CD4-positive, alpha-beta T cell (primary cell): ENCODE data around the gene MGAT5. TPM values are rescaled to one million over a fixed set of nuclear protein-coding genes. Genes with fewer than 3 reads are reported as not detected.
"Not testable (repeated sequence)": the region's sequence is repeated elsewhere in the genome, so short reads cannot be mapped to it uniquely, and the experiment has no call there.

Source experiments
- ATAC-seq: fragments of 200-7000 bp; cut with Tn5 transposase; one replicate; pipeline ENCODE4 v1.10.0; 2022; ENCODE audit warnings: mild to moderate bottlenecking; ENCODE audit not compliant: poor library complexity
- CTCF ChIA-PET: fragments of 350-600 bp; sonication (Branson Sonifier 250); formaldehyde crosslinking; loops from one replicate; lab custom pipeline; 2021; ENCODE audit warnings: antibody characterized with exemption, inconsistent platforms; lab: Charles Lee
- POLR2A ChIA-PET: fragments of 350-600 bp; sonication (Branson Sonifier 250); formaldehyde crosslinking; loops from one replicate; lab custom pipeline; 2021; ENCODE audit warnings: antibody characterized with exemption, inconsistent platforms; lab: Charles Lee
- DNase-seq, 14 experiments: peaks; one replicate each; pipeline ENCODE4 v3.0.0-alpha.2; 2013 to 2020; ENCODE audit warnings: mixed read lengths in 2 of 14
- H3K27ac ChIP-seq, 2 donors: one replicate each; pipeline versions ENCODE4 v1.5.1 to v1.7.0; 2013; ENCODE audit warnings: low read length in 2 of 2, low read depth in 1 of 2, mild to moderate bottlenecking in 1 of 2
- H3K27me3 ChIP-seq, 2 experiments: 1 replicate in 1 of 2; 2 replicates in 1 of 2; pipeline versions ENCODE4 v1.6.1 to v1.7.0; 2013; ENCODE audit warnings: low read length in 2 of 2, control low read depth in 1 of 2, mild to moderate bottlenecking in 1 of 2, moderate library complexity in 1 of 2; ENCODE audit not compliant: insufficient read depth in 2 of 2, control insufficient read depth in 1 of 2
- H3K36me3 ChIP-seq: one replicate; pipeline ENCODE4 v1.6.1; 2013; ENCODE audit warnings: low read length, control low read depth; ENCODE audit not compliant: insufficient read depth
- H3K4me1 ChIP-seq: one replicate; pipeline ENCODE4 v1.6.1; 2013; ENCODE audit warnings: low read length, control low read depth; ENCODE audit not compliant: insufficient read depth
- H3K4me3 ChIP-seq: one replicate; pipeline ENCODE4 v1.5.1; 2013; ENCODE audit warnings: mild to moderate bottlenecking, low read length, moderate library complexity
- H3K9me3 ChIP-seq, 2 experiments: 1 replicate in 1 of 2; 2 replicates in 1 of 2; pipeline versions ENCODE4 v1.6.1 to v1.7.0; 2013; ENCODE audit warnings: low read length in 2 of 2, mild to moderate bottlenecking in 2 of 2, control low read depth in 1 of 2, moderate library complexity in 1 of 2; ENCODE audit not compliant: control insufficient read depth in 1 of 2, insufficient read depth in 1 of 2
- H3K27ac Mint-ChIP-seq: one replicate; pipeline ENCODE4 v1.8.0; 2020; ENCODE audit warnings: mixed read lengths
- H3K27me3 Mint-ChIP-seq: one replicate; pipeline ENCODE4 v1.8.0; 2021; ENCODE audit warnings: mixed read lengths
- H3K36me3 Mint-ChIP-seq: one replicate; pipeline ENCODE4 v1.8.0; 2021; ENCODE audit warnings: low read depth, mixed read lengths
- H3K4me1 Mint-ChIP-seq: one replicate; pipeline ENCODE4 v1.8.0; 2021; ENCODE audit warnings: low read depth, mixed read lengths
- H3K4me3 Mint-ChIP-seq: one replicate; pipeline ENCODE4 v1.8.0; 2020; ENCODE audit warnings: mild to moderate bottlenecking, mixed read lengths
- H3K9me3 Mint-ChIP-seq: one replicate; pipeline ENCODE4 v1.8.0; 2020; ENCODE audit warnings: mixed read lengths
- intact Hi-C, 2 experiments: fragments of 100-400 bp; cut with DNase I in 1 of 2; cut with micrococcal nuclease in 1 of 2; formaldehyde crosslinking; loops; one replicate each; pipeline versions ENCODE4 v1.15.1 to v1.9.0; 2023 to 2025; cut with DNase I, micrococcal nuclease
- total RNA-seq, 174 experiments: library from RNA in 2 of 174; stranded (reverse) in 2 of 174; gene quantifications; one replicate each; pipeline ENCODE4 v1.2.3 and lab custom pipeline; 2021 to 2026
- TF ChIP-seq, protein P1 (sequence below): fragments of 200-600 bp; IDR thresholded peaks from one replicate; pipeline ENCODE4 v1.8.0; 2022; ENCODE audit warnings: antibody characterized with exemption, mild to moderate bottlenecking

MGAT5 gene
- total RNA-seq, 2 experiments from 2014 or later, result 77.5 to 77.8 TPM

DNA sequence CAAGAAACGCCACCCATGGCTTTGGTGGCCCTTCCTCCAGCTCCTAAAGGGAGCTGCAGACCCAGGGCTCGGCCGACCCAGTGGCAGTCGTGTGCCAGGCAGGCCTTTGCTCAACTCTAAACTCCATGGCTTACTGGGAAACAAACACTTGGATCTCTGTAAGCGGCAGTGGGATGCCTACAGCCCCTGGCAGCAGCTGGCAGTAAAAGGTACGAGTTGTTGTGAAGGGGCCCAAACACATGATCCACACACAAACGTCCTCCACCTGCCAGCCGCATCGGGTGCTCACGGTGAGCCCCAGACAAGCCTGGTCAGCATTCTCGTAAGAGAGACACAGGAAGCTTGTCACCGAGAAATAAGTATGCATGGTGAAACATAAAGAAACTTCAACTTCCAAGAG is 214.9 kb downstream of the MGAT5 start:
- Histone ChIP-seq H3K9me3 (peaks cover 9 to 13% of the 10 kb centered on the region in 2 experiments), H3K36me3 (no peaks in the 10 kb centered on the region), H3K27me3 (no peaks in the 10 kb centered on the region), H3K27ac (no peak overlapping the region), H3K4me1 (no peaks in the 10 kb centered on the region), H3K4me3 (no peak overlapping the region)
- H3K9me3 Mint-ChIP-seq, result peaks cover 3% of the 10 kb centered on the region
- H3K27me3 Mint-ChIP-seq, result no peaks in the 10 kb centered on the region
- H3K27ac Mint-ChIP-seq, result no peak overlapping the region
- CTCF ChIA-PET, result no interaction called here
- POLR2A ChIA-PET, result no interaction called here
- H3K4me1 Mint-ChIP-seq, result no peaks in the 10 kb centered on the region
- H3K4me3 Mint-ChIP-seq, result no peak overlapping the region
- no peak for ATAC-seq
- DNase-seq, result no peak
- TF ChIP-seq, protein P1, sequence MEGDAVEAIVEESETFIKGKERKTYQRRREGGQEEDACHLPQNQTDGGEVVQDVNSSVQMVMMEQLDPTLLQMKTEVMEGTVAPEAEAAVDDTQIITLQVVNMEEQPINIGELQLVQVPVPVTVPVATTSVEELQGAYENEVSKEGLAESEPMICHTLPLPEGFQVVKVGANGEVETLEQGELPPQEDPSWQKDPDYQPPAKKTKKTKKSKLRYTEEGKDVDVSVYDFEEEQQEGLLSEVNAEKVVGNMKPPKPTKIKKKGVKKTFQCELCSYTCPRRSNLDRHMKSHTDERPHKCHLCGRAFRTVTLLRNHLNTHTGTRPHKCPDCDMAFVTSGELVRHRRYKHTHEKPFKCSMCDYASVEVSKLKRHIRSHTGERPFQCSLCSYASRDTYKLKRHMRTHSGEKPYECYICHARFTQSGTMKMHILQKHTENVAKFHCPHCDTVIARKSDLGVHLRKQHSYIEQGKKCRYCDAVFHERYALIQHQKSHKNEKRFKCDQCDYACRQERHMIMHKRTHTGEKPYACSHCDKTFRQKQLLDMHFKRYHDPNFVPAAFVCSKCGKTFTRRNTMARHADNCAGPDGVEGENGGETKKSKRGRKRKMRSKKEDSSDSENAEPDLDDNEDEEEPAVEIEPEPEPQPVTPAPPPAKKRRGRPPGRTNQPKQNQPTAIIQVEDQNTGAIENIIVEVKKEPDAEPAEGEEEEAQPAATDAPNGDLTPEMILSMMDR, result no peak
- intact Hi-C loops, result loop anchor here in 1 of 2 experiments (5.0 kb wide), 1 partner anchor 224 kb away; no protein-coding TSS in a partner anchor
- H3K36me3 Mint-ChIP-seq, result no peaks in the 10 kb centered on the region

DNA sequence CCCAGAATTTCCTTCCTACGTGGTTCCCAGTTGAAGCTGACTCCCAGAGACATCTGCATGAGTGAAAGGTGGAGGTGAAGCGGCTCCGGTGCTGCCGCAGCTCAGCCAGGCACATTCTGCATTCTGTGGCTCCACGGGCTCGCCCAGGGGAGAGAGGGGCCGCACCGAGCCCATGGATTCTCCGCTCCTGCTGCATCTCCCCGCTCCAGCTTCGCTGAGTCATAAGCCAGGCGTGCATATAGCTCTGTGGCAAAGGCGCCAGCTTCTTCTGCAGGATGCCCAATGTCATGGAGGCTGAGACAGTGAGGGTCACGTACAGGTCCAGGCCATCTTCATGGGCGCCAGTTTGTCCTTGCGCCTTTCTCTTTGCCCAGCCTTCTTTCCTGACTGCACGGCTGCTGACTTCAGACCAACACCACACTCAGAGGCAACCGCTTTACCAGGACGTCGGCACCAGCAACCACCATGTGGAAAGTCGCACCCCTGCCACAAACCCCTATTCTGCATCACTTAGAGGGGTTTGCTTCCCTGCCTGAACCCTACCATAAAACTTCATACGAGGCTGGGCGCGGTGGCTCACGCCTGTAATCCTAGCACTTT is 215.7 kb downstream of the MGAT5 start:
- Histone ChIP-seq H3K36me3 (no peaks in the 10 kb centered on the region), H3K27me3 (no peaks in the 10 kb centered on the region), H3K9me3 (peaks cover 9 to 13% of the 10 kb centered on the region in 2 experiments), H3K4me3 (no peak overlapping the region), H3K27ac (no peak overlapping the region), H3K4me1 (no peaks in the 10 kb centered on the region)
- intact Hi-C loops, result loop anchor here in 1 of 2 experiments (5.0 kb wide), 1 partner anchor 223 kb away; no protein-coding TSS in a partner anchor
- Mint-ChIP-seq H3K9me3 (peaks cover 7% of the 10 kb centered on the region), H3K4me3 (no peak overlapping the region), H3K27ac (no peak overlapping the region), H3K27me3 (no peaks in the 10 kb centered on the region), H3K36me3 (no peaks in the 10 kb centered on the region), H3K4me1 (no peaks in the 10 kb centered on the region)
- no peak for ATAC-seq
- POLR2A ChIA-PET, result no interaction called here
- CTCF ChIA-PET, result no interaction called here
- TF ChIP-seq, protein P1, result no peak
- DNase-seq, result no peak

DNA sequence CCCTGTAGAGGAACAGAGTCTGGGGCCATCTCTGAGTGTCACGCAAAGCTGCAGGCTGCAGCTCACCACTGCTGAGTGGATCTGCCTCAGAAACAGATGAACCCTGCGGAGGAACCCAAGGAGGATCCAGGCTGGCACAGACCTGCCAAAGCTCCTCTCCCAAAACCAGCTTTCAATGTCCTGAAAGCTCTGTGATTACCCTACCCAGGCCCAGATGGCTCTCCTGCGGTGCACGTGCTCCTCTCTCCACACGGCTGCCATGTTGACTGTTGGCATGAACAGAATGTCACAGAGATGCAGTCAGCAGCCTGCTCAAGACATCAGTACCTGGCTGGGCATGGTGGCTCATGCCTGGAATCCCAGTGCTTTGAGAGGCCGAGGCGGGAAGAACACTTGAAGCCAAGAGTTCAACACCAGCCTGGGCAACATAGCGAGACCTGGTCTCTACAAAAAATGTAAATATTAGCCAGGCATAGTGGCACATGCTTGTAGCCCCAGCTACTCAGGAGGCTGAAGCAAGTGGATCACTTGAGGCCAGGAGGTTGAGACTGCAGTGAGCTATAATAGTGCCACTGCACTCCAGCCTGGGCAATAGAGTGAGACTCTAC is 216.8 kb downstream of the MGAT5 start:
- ATAC-seq, result no peak
- ChIA-PET POLR2A (no interaction called here), CTCF (no interaction called here)
- Histone ChIP-seq H3K4me1 (no peaks in the 10 kb centered on the region), H3K4me3 (no peak overlapping the region), H3K27me3 (no peaks in the 10 kb centered on the region), H3K27ac (no peak overlapping the region), H3K9me3 (peaks cover 9 to 13% of the 10 kb centered on the region in 2 experiments), H3K36me3 (no peaks in the 10 kb centered on the region)
- Mint-ChIP-seq H3K36me3 (no peaks in the 10 kb centered on the region), H3K4me3 (no peak overlapping the region), H3K9me3 (peaks cover 7% of the 10 kb centered on the region), H3K4me1 (no peaks in the 10 kb centered on the region), H3K27me3 (no peaks in the 10 kb centered on the region), H3K27ac (no peak overlapping the region)
- intact Hi-C loops, result no loop called here
- TF ChIP-seq, protein P1, result no peak
- DNase-seq, result no peak

DNA sequence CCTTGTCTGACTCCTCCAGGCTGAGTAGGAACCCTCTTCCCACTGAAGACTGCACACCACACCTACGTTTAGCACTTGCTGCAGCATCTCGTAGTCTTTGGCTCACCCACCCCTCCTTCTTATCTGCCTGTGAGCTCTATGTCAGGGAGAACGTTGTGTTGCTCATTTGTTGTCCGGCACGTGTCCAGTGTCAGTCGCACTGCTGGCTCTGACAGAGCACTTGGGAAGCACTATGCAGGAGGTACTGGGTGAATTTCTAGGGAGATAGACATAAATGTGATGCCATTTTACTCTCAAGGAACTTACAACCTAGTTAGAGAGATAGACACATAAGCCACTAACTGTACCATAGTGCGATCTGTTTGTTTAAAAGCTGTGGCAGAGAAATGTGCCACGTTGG is 223.1 kb downstream of the MGAT5 start:
- H3K9me3 Mint-ChIP-seq, H3K4me1 ChIP-seq, CTCF ChIA-PET, intact Hi-C loops, H3K4me1 Mint-ChIP-seq, H3K4me3 ChIP-seq, H3K27me3 Mint-ChIP-seq, POLR2A ChIA-PET, H3K9me3 ChIP-seq, H3K27ac Mint-ChIP-seq, H3K36me3 Mint-ChIP-seq, DNase-seq, ATAC-seq, H3K4me3 Mint-ChIP-seq, H3K27me3 ChIP-seq, H3K27ac ChIP-seq, H3K36me3 ChIP-seq: not testable (repeated sequence)
